HEK293T (cell line): ENCODE data around the gene KRT7.

ENCODE experiments used
- CTCF ChIA-PET: fragments of 350-600 bp; formaldehyde crosslinking; extraction: SDS; loops from one replicate; lab custom pipeline; 2021; ENCODE audit warnings: antibody characterized with exemption, inconsistent platforms; lab: Yijun Ruan, JAX
- POLR2A ChIA-PET: fragments of 350-600 bp; formaldehyde crosslinking; extraction: SDS; loops from one replicate; lab custom pipeline; 2020; ENCODE audit warnings: antibody characterized with exemption, inconsistent platforms; lab: Yijun Ruan, JAX
- DNase-seq: peaks from one replicate; pipeline ENCODE4 v3.0.0; 2012; ENCODE audit warnings: mixed read lengths; ENCODE audit errors: extremely low spot score
- ARNT ChIP-seq: fragments of 450-650 bp; IDR thresholded peaks from 2 replicates; pipeline ENCODE4 v1.6.1; 2017; ENCODE audit warnings: mild to moderate bottlenecking
- BHLHE40 ChIP-seq: fragments of 450-650 bp; IDR thresholded peaks from 2 replicates; pipeline ENCODE4 v1.6.1; 2016; ENCODE audit warnings: mild to moderate bottlenecking, moderate library complexity, borderline replicate concordance
- CTBP1 ChIP-seq: fragments of 450-650 bp; IDR thresholded peaks from 2 replicates; pipeline ENCODE4 v1.6.1; 2016; ENCODE audit warnings: borderline replicate concordance
- ELF4 ChIP-seq: fragments of 450-650 bp; IDR thresholded peaks from 2 replicates; pipeline ENCODE4 v1.6.1; 2017; ENCODE audit warnings: antibody characterized with exemption
- FOXA1 ChIP-seq: fragments of 450-650 bp; IDR thresholded peaks from 2 replicates; pipeline ENCODE4 v1.6.1; 2016; ENCODE audit warnings: mild to moderate bottlenecking
- FOXK2 ChIP-seq: fragments of 450-650 bp; IDR thresholded peaks from 2 replicates; pipeline ENCODE4 v1.6.1; 2016; ENCODE audit warnings: mild to moderate bottlenecking
- FOXM1 ChIP-seq: fragments of 450-650 bp; IDR thresholded peaks from 2 replicates; pipeline ENCODE4 v1.6.1; 2017; ENCODE audit warnings: mild to moderate bottlenecking, borderline replicate concordance
- HDGF ChIP-seq: fragments of 450-650 bp; IDR thresholded peaks from 2 replicates; pipeline ENCODE4 v1.6.1; 2017; ENCODE audit warnings: antibody characterized with exemption, borderline replicate concordance
- L3MBTL2 ChIP-seq: fragments of 450-650 bp; conservative IDR thresholded peaks from 2 replicates; pipeline ENCODE4 v1.6.1; 2016; ENCODE audit warnings: mild to moderate bottlenecking
- LEF1 ChIP-seq: fragments of 450-650 bp; IDR thresholded peaks from 2 replicates; pipeline ENCODE4 v1.6.1; 2017; ENCODE audit warnings: mild to moderate bottlenecking, borderline replicate concordance
- NFRKB ChIP-seq: fragments of 450-650 bp; IDR thresholded peaks from 2 replicates; pipeline ENCODE4 v1.6.1; 2016; ENCODE audit warnings: mild to moderate bottlenecking, moderate library complexity
- SP1 ChIP-seq: fragments of 450-650 bp; IDR thresholded peaks from 2 replicates; pipeline ENCODE4 v1.6.1; 2017
- SUZ12 ChIP-seq: fragments of 450-650 bp; IDR thresholded peaks from 2 replicates; pipeline ENCODE4 v1.6.1; 2016; ENCODE audit warnings: mild to moderate bottlenecking
- TARDBP ChIP-seq: fragments of 450-650 bp; IDR thresholded peaks from 2 replicates; pipeline ENCODE4 v1.6.1; 2016
- ZNF384 ChIP-seq: fragments of 450-650 bp; IDR thresholded peaks from 2 replicates; pipeline ENCODE4 v1.6.1; 2016
- TF ChIP-seq, protein P1 (sequence below): fragments of 450-650 bp; IDR thresholded peaks from 2 replicates; pipeline ENCODE4 v1.6.1; 2016

KRT7 gene

DNA sequence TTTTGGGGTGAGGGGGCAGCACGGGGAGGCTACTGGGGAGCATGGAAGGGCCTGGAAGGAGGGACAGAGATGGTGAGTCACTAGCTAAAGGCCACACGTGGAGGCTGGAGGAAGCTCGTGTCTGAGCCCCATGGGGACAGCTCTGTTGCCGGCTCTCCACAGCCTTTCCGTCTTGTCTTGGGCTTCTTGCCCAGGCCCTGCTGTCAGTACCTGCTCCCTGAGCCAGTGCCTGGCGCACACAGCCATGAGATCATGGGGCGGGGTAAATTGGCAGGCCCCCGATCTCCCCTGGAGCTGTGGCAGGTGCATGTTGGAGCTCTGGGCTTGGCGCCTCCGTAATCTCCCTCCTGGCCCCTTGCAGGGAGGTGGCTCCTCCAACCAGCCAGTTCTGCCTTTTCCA, 25.1 kb upstream of the KRT7 start:
- POLR2A ChIA-PET: no interaction called here
- CTCF ChIA-PET: interaction anchor here (0.6 to 2.0 kb wide), 4 partner anchors 15 to 71 kb away, joined by 3 to 6 read pairs (median 4); no protein-coding TSS in a partner anchor

DNA sequence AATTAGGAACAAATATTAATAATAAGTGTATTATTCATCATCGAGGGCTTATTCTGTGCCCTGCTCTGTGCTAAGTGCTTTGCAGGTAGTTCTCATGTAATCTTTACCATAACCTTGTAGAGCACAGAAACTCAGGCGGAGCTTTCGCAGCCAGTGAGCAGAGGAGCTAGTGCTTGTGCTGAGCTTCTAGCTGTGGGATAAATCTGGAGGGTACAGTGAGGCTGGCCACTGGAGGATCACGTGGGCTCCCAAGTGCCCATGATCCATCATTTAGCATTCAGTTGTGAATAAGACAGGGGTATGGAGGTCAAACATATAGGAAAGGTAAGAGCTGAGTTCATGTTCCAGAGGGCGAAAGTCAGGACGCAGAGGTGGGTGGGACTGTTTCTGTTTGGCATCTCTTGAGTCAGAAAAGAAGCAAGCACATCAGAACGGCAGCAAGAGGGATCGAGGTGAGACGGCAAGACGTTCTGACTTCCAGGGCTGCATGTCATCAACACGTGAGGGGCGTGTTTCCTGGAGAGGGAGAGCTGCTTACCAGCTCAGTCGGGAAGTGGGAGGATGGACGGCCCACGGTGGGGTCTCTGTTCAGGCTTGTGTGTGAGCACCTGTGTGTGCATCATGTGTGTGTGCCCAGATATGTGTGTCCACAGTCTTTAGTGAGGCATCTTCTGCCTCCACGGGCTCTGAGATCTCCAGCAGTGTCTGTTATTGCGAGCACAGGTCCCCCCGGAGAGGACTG, 24.4 kb upstream of the KRT7 start:
- ChIA-PET POLR2A (no interaction called here), CTCF (interaction anchor here (0.5 to 2.0 kb wide), 5 partner anchors 14 to 458 kb away, joined by 3 to 6 read pairs (median 3); no protein-coding TSS in a partner anchor)

More for the DNA sequence above, 25.1 kb upstream of the KRT7 start:
- no peak for DNase-seq
- TF ChIP-seq ELF4 (no peak), NFRKB (no peak), FOXA1 (no peak), FOXM1 (no peak), HDGF (no peak), L3MBTL2 (no peak), ARNT (no peak), FOXK2 (no peak), ZNF384 (no peak), LEF1 (no peak), BHLHE40 (no peak), TARDBP (no peak), SUZ12 (no peak), CTBP1 (no peak), SP1 (no peak)
- TF ChIP-seq, protein P1, sequence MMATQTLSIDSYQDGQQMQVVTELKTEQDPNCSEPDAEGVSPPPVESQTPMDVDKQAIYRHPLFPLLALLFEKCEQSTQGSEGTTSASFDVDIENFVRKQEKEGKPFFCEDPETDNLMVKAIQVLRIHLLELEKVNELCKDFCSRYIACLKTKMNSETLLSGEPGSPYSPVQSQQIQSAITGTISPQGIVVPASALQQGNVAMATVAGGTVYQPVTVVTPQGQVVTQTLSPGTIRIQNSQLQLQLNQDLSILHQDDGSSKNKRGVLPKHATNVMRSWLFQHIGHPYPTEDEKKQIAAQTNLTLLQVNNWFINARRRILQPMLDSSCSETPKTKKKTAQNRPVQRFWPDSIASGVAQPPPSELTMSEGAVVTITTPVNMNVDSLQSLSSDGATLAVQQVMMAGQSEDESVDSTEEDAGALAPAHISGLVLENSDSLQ: no peak

DNA sequence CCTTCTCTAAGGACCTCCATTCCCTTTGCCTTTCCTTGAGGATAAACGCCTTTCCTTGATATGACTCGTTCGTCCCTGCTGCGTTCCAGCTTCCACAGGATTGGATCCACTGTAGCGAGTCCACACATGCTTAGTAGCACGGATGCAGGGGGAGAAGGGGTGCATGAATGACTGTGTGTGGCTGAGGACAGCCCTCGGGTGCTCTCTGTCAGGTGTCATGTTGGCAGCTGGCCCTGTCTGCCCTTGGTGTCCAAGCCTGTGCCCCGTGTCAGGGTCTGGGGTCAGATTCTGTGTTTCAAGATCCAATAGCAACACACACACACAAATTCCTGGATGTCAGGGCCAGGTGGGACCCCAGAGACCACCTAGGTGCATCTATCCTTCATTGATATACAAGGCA, 23.7 kb upstream of the KRT7 start:
- no peak for TF ChIP-seq LEF1
- TF ChIP-seq ARNT: no peak
- no peak for TF ChIP-seq HDGF
- no peak for TF ChIP-seq FOXM1
- TF ChIP-seq FOXA1: no peak
- no peak for TF ChIP-seq ZNF384
- no peak for TF ChIP-seq CTBP1
- TF ChIP-seq L3MBTL2: no peak
- no peak for TF ChIP-seq ELF4
- ChIA-PET CTCF (interaction anchor here (0.5 to 1.5 kb wide), 3 partner anchors 13 to 52 kb away, joined by 3 to 4 read pairs (median 4); no protein-coding TSS in a partner anchor), POLR2A (no interaction called here)
- DNase-seq: no peak

More for the DNA sequence above, 24.4 kb upstream of the KRT7 start:
- TF ChIP-seq LEF1 (no peak), L3MBTL2 (no peak), CTBP1 (no peak), BHLHE40 (no peak), HDGF (no peak), ZNF384 (no peak), ARNT (no peak), FOXM1 (no peak), ELF4 (no peak), FOXK2 (no peak), FOXA1 (no peak), SP1 (no peak)
- no peak for DNase-seq

DNA sequence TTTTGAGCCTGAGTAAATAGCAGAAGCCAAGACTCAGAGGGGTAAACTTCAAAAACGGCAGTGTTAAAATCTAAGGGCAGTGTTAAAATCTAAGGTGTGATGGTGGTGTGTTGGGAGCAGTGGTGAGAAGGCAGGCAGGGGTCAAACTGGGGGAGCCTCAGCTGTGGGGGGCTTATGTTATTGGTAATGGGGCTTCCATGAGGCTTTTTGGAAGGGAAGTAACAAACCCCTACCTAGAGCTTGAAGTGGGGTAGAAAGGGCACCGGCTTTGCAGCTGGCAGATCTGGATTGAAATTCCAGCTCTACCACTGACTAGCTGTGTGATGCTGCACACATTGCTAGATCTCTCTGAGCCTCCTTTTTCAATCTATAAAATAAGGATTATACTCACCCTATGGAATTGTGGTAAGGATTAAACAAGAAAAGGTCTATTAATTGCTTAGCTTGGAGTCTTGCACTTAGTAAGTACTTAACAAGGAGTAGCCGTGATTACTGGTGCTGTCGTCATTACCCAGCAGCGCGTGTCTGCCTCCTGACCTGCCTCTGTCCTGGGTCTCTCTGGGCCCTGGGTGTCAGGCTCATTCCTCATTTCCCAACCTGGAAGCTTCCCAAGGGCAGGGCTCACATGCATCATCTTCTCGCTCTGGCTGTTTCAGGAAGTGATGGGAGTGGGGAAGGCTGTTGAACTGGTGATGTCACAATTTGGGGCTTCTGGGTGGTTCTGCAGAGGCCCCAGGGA, 22.7 kb upstream of the KRT7 start:
- ChIA-PET CTCF (interaction anchor here (0.9 to 1.5 kb wide), 3 partner anchors 12 to 670 kb away, joined by 3 to 4 read pairs (median 4); no protein-coding TSS in a partner anchor), POLR2A (no interaction called here)
- no peak for DNase-seq
- no peak for TF ChIP-seq ARNT
- TF ChIP-seq L3MBTL2: no peak
- TF ChIP-seq, protein P1: no peak

DNA sequence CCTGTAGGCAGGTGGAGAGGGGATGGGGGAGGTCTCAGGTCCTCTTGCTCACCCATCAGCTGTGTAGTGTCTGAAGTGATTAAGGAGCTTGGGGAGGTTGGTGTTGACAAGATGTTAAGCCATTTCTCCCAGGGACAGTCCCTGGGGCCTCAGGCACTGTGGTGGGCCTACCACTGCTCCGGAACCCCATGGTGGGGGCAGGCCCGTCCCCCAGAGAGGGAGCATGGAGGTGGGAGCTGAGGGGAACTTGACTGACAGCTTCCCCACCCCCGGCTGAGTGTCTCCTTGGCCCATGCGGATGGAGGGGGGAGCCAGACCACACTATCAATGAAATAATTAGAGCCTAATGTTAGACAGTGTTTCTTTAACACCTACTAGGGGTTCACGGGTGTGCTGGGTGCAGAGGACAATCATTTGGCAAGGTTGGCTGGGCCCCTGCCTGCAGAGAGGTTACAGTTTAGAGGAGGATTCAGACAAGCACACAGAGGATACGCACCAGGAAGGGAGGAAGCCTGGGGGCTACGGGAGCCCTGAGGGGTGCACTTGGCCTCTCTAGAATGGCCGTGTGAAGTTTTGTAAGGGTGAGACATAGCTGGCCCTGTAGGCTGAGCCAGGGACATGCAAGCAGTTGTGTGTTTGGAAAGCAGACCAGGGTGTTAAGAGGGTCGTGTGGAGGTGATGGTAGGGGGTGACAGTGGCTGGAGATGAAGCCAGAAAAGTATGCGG, 22.0 kb upstream of the KRT7 start:
- POLR2A ChIA-PET: no interaction called here
- no peak for DNase-seq
- TF ChIP-seq ZNF384 (no peak), SP1 (no peak), TARDBP (no peak), CTBP1 (no peak), FOXA1 (no peak), FOXK2 (no peak), ELF4 (no peak), FOXM1 (no peak), BHLHE40 (no peak)
- CTCF ChIA-PET: interaction anchor here (0.9 to 1.5 kb wide), 2 partner anchors 11 to 669 kb away, joined by 3 to 4 read pairs; no protein-coding TSS in a partner anchor
